HepG2 (cell line): Measurements from ENCODE around the gene SRSF10. TPM values are rescaled to one million over a fixed set of nuclear protein-coding genes. Genes with fewer than 3 reads are reported as not detected.

Source experiments
- ARNTL ChIP-seq: sonication (generic); formaldehyde crosslinking; IDR thresholded peaks from 2 replicates; pipeline ENCODE4 v1.4.0; 2020; ENCODE audit warnings: mild to moderate bottlenecking, missing genetic modification reagents
- CBFB ChIP-seq: sonication (generic); formaldehyde crosslinking; IDR thresholded peaks from 2 replicates; pipeline ENCODE4 v1.4.0; 2020; ENCODE audit warnings: missing genetic modification reagents
- KLF12 ChIP-seq: sonication (generic); formaldehyde crosslinking; IDR thresholded peaks from 2 replicates; pipeline ENCODE4 v1.4.0; 2020; ENCODE audit warnings: missing genetic modification reagents, borderline replicate concordance
- LBX2 ChIP-seq: sonication (generic); formaldehyde crosslinking; IDR thresholded peaks from 2 replicates; pipeline ENCODE4 v1.5.0; 2020; ENCODE audit warnings: missing genetic modification reagents, mild to moderate bottlenecking, borderline replicate concordance
- MZF1 ChIP-seq: sonication (generic); formaldehyde crosslinking; IDR thresholded peaks from 2 replicates; pipeline ENCODE4 v1.8.1; 2023; ENCODE audit warnings: mild to moderate bottlenecking, missing genetic modification reagents, borderline replicate concordance
- PHF21A ChIP-seq: sonication (generic); formaldehyde crosslinking; IDR thresholded peaks from 2 replicates; pipeline ENCODE4 v1.5.0; 2020; ENCODE audit warnings: mild to moderate bottlenecking, missing genetic modification reagents
- PITX1 ChIP-seq: sonication (generic); formaldehyde crosslinking; IDR thresholded peaks from 2 replicates; pipeline ENCODE4 v1.5.1; 2020; ENCODE audit warnings: mild to moderate bottlenecking, missing genetic modification reagents
- PREB ChIP-seq: sonication (generic); formaldehyde crosslinking; IDR thresholded peaks from 2 replicates; pipeline ENCODE4 v1.4.0; 2020; ENCODE audit warnings: missing genetic modification reagents
- RBM22 ChIP-seq: fragments of 200-400 bp; formaldehyde crosslinking; optimal IDR thresholded peaks from 2 replicates; pipeline ENCODE3; 2017; ENCODE audit warnings: mild to moderate bottlenecking, low read length, moderate library complexity
- SIN3B ChIP-seq: fragments of 150-350 bp; IDR thresholded peaks from 2 replicates; pipeline ENCODE4 v1.6.1; 2014; ENCODE audit warnings: low read length
- SOX6 ChIP-seq, 2 experiments: fragments of 450-650 bp in 1 of 2; sonication (generic) in 1 of 2; formaldehyde crosslinking in 1 of 2; IDR thresholded peaks; 2 replicates each; pipeline versions ENCODE4 v1.4.0 to v1.6.1; 2017 to 2020; ENCODE audit warnings: antibody characterized with exemption in 1 of 2, mild to moderate bottlenecking in 1 of 2, missing genetic modification reagents in 1 of 2
- SRY ChIP-seq: sonication (generic); formaldehyde crosslinking; IDR thresholded peaks from 2 replicates; pipeline ENCODE4 v1.8.0; 2022; ENCODE audit warnings: mild to moderate bottlenecking, missing genetic modification reagents
- STAG1 ChIP-seq: sonication (generic); formaldehyde crosslinking; IDR thresholded peaks from 2 replicates; pipeline ENCODE4 v1.4.0; 2020; ENCODE audit warnings: missing genetic modification reagents
- TCF12 ChIP-seq, 2 experiments: fragments of 450-650 bp in 1 of 2; sonication (generic) in 1 of 2; formaldehyde crosslinking in 1 of 2; IDR thresholded peaks; 2 replicates each; pipeline versions ENCODE4 v1.6.1 to v1.8.0; 2017 to 2022; ENCODE audit warnings: antibody characterized with exemption in 1 of 2, mild to moderate bottlenecking in 1 of 2, missing genetic modification reagents in 1 of 2, moderate library complexity in 1 of 2
- THRA ChIP-seq: sonication (generic); formaldehyde crosslinking; IDR thresholded peaks from 2 replicates; pipeline ENCODE4 v1.4.0; 2020; ENCODE audit warnings: missing genetic modification reagents, borderline replicate concordance
- THYN1 ChIP-seq: sonication (generic); formaldehyde crosslinking; IDR thresholded peaks from 2 replicates; pipeline ENCODE4 v1.8.1; 2023; ENCODE audit warnings: low read depth, mild to moderate bottlenecking, moderate library complexity, missing genetic modification reagents, borderline replicate concordance
- ZBTB43 ChIP-seq: sonication (generic); formaldehyde crosslinking; conservative IDR thresholded peaks from 2 replicates; pipeline ENCODE4 v1.4.0; 2020; ENCODE audit warnings: missing genetic modification reagents
- ZBTB8A ChIP-seq: sonication (generic); formaldehyde crosslinking; IDR thresholded peaks from 2 replicates; pipeline ENCODE4 v1.4.0; 2020; ENCODE audit warnings: mild to moderate bottlenecking, low read depth, missing genetic modification reagents, borderline replicate concordance
- ZFP41 ChIP-seq: sonication (generic); formaldehyde crosslinking; IDR thresholded peaks from 2 replicates; pipeline ENCODE4 v1.4.0; 2020; ENCODE audit warnings: mild to moderate bottlenecking, missing genetic modification reagents, borderline replicate concordance
- ZNF558 ChIP-seq: sonication (generic); formaldehyde crosslinking; IDR thresholded peaks from 2 replicates; pipeline ENCODE4 v1.9.0; 2022; ENCODE audit warnings: mild to moderate bottlenecking, missing genetic modification reagents, borderline replicate concordance
- ZNF737 ChIP-seq: sonication (generic); formaldehyde crosslinking; IDR thresholded peaks from 2 replicates; pipeline ENCODE4 v1.5.0; 2020; ENCODE audit warnings: missing genetic modification reagents, mild to moderate bottlenecking, borderline replicate concordance
- ZNF788 ChIP-seq: sonication (generic); formaldehyde crosslinking; IDR thresholded peaks from 2 replicates; pipeline ENCODE4 v1.5.0; 2020; ENCODE audit warnings: mild to moderate bottlenecking, missing genetic modification reagents, borderline replicate concordance
- polyA plus RNA-seq, 8 experiments: library from polyadenylated mRNA; depleted of rRNA in 3 of 8; stranded (reverse) in 7 of 8; unstranded in 1 of 8; fragments of >200 nt; fragmentation: Illumina TruSeq in 4 of 8; extraction: Trizol in 4 of 8; gene quantifications; 2 replicates each; pipeline versions ENCODE4 v1.2.1 to v1.2.3, GENCODE V29; 2011 to 2016; ENCODE audit warnings: low read depth in 4 of 8, missing spikeins in 1 of 8, mixed read lengths in 1 of 8; ENCODE audit not compliant: insufficient read depth in 1 of 8
- total RNA-seq, 5 experiments: library from RNA; depleted of rRNA; stranded (reverse); fragments of >200 nt; fragmentation: Illumina TruSeq; extraction: Trizol; gene quantifications; 2 replicates each; pipeline ENCODE4 v1.2.3, GENCODE V29; 2016; ENCODE audit warnings: low read depth in 1 of 5
- TF ChIP-seq, protein P1 (sequence below): sonication (generic); formaldehyde crosslinking; IDR thresholded peaks from 2 replicates; pipeline ENCODE4 v1.4.0; 2020; ENCODE audit warnings: missing genetic modification reagents, borderline replicate concordance

Gene SRSF10
- total and polyA plus RNA-seq, 2 of the 13 experiments (the other 11 are each of a cell fraction or from before 2014, with no cell fraction given), result 126 to 186 TPM

GRCh38 chr1:24018611-24019580 lies 38.8 kb upstream of the SRSF10 start (continued):
- TF ChIP-seq, protein P1, sequence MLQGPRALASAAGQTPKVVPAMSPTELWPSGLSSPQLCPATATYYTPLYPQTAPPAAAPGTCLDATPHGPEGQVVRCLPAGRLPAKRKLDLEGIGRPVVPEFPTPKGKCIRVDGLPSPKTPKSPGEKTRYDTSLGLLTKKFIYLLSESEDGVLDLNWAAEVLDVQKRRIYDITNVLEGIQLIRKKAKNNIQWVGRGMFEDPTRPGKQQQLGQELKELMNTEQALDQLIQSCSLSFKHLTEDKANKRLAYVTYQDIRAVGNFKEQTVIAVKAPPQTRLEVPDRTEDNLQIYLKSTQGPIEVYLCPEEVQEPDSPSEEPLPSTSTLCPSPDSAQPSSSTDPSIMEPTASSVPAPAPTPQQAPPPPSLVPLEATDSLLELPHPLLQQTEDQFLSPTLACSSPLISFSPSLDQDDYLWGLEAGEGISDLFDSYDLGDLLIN (CRISPR knock-in tag), result no peak
- no peak for TF ChIP-seq TCF12 (IDR thresholded peaks at IDR 0.05)
- TF ChIP-seq TCF12 (CRISPR knock-in tag; IDR thresholded peaks at IDR 0.05), result no peak
- TF ChIP-seq PREB (CRISPR knock-in tag), result no peak
- peak; percentile 91 for TF ChIP-seq PHF21A (CRISPR knock-in tag)
- TF ChIP-seq ZNF558 (CRISPR knock-in tag), result no peak
- TF ChIP-seq SRY (CRISPR knock-in tag), result no peak
- no peak for TF ChIP-seq ZBTB8A
- TF ChIP-seq ZFP41 (CRISPR knock-in tag), result no peak
- peak; percentile 46 for TF ChIP-seq RBM22
- no peak for TF ChIP-seq LBX2
- no peak for TF ChIP-seq SIN3B
- TF ChIP-seq THRA, result peak; percentile 81
- TF ChIP-seq THYN1, result no peak
- TF ChIP-seq PITX1 (CRISPR knock-in tag), result peak; percentile 80; the same call in 1 of the 2 replicates
- TF ChIP-seq MZF1 (CRISPR knock-in tag), result no peak
- TF ChIP-seq ZBTB43, result no peak; the same call in 1 of the 2 replicates
- no peak for TF ChIP-seq KLF12 (CRISPR knock-in tag)
- TF ChIP-seq SOX6 (IDR thresholded peaks at IDR 0.05), result no peak
- peak; percentile 89 for TF ChIP-seq SOX6 (CRISPR knock-in tag; IDR thresholded peaks at IDR 0.05)
- no peak for TF ChIP-seq ZNF737 (CRISPR knock-in tag)
- peak; percentile 51; the same call in 1 of the 2 replicates for TF ChIP-seq ZNF788 (CRISPR knock-in tag)
- TF ChIP-seq STAG1 (CRISPR knock-in tag), result 0 out of 2 replicates have a peak, but pooled peaks have one; percentile 23
- peak; percentile 59; the same call in 1 of the 2 replicates for TF ChIP-seq CBFB (CRISPR knock-in tag)
- TF ChIP-seq ARNTL (CRISPR knock-in tag), result no peak
